Astrocyte (in vitro differentiated cells and primary cell): ENCODE measurements around the gene ARL8B.

Source experiments
- CTCF ChIP-seq: IDR thresholded peaks from 2 replicates; pipeline ENCODE4 v1.5.1; 2011; ENCODE audit warnings: low read depth, mild to moderate bottlenecking, inconsistent platforms, low read length, moderate library complexity; ENCODE audit not compliant: insufficient read depth
- EZH2 ChIP-seq: IDR thresholded peaks from 2 replicates; pipeline ENCODE4 v1.6.1; 2012; ENCODE audit warnings: mild to moderate bottlenecking, low read length, inconsistent platforms; ENCODE audit not compliant: insufficient read depth

- TF ChIP-seq CTCF (no peak), EZH2 (no peak)
These were observed 21.4 kb downstream of the ARL8B start for GRCh38 chr3:5143464-5143863.
